OCI-LY1 (cell line): Measurements from ENCODE around the gene TXNRD3.

ENCODE experiments used
- H2AFZ ChIP-seq: fragments of 200-600 bp; sonication (generic), shearing (Covaris generic); 2 replicates; pipeline ENCODE4 v1.6.0; 2014; ENCODE audit warnings: antibody characterized with exemption, mild to moderate bottlenecking, low read length
- H3F3A ChIP-seq: fragments of 200-600 bp; sonication (generic), shearing (Covaris generic); 2 replicates; pipeline ENCODE4 v1.6.0; 2014; ENCODE audit warnings: mild to moderate bottlenecking, antibody characterized with exemption, low read length, moderate library complexity; ENCODE audit not compliant: insufficient read depth
- H3K27ac ChIP-seq: fragments of 200-600 bp; sonication (generic); 2 replicates; pipeline ENCODE4 v1.5.1; 2014; ENCODE audit warnings: low read length, mixed run types, mild to moderate bottlenecking, low read depth; ENCODE audit not compliant: poor library complexity, severe bottlenecking
- H3K27me3 ChIP-seq: fragments of 200-600 bp; sonication (generic); 2 replicates; pipeline ENCODE4 v1.6.0; 2014; ENCODE audit warnings: antibody characterized with exemption, mild to moderate bottlenecking, low read length, moderate library complexity; ENCODE audit not compliant: insufficient read depth
- H3K36me3 ChIP-seq: fragments of 200-600 bp; sonication (generic); 2 replicates; pipeline ENCODE4 v1.6.1; 2014; ENCODE audit warnings: mild to moderate bottlenecking, antibody characterized with exemption, low read length, moderate library complexity, mixed read lengths; ENCODE audit not compliant: insufficient read depth
- H3K4me1 ChIP-seq: fragments of 200-600 bp; sonication (generic); 2 replicates; pipeline ENCODE4 v1.5.1; 2014; ENCODE audit warnings: mild to moderate bottlenecking, low read length, moderate library complexity; ENCODE audit not compliant: insufficient read depth, severe bottlenecking
- H3K4me2 ChIP-seq: fragments of 200-600 bp; sonication (generic), shearing (Covaris generic); 2 replicates; pipeline ENCODE4 v1.6.1; 2014; ENCODE audit warnings: low read length
- H3K4me3 ChIP-seq: fragments of 200-600 bp; sonication (generic); 2 replicates; pipeline ENCODE4 v1.5.1; 2014; ENCODE audit warnings: low read length, low read depth, mild to moderate bottlenecking, mixed read lengths; ENCODE audit not compliant: poor library complexity, severe bottlenecking
- H3K79me2 ChIP-seq: fragments of 200-600 bp; shearing (Covaris generic); 2 replicates; pipeline ENCODE4 v1.6.1; 2016; ENCODE audit warnings: mixed run types, low read length, mixed read lengths; ENCODE audit not compliant: insufficient read depth
- H3K9ac ChIP-seq: fragments of 200-600 bp; sonication (generic), shearing (Covaris generic); 2 replicates; pipeline ENCODE4 v1.6.1; 2014; ENCODE audit warnings: mild to moderate bottlenecking, low read length, mixed read lengths
- H3K9me2 ChIP-seq: fragments of 200-600 bp; sonication (generic), shearing (Covaris generic); 2 replicates; pipeline ENCODE4 v1.6.1; 2014; ENCODE audit warnings: low read depth, mild to moderate bottlenecking, low read length, mixed read lengths
- H3K9me3 ChIP-seq: fragments of 200-600 bp; shearing (Covaris generic); 2 replicates; pipeline ENCODE4 v1.6.1; 2014; ENCODE audit warnings: low read length, mixed read lengths
- H4K20me1 ChIP-seq: fragments of 200-600 bp; sonication (generic), shearing (Covaris generic); 2 replicates; pipeline ENCODE4 v1.6.0; 2016; ENCODE audit warnings: mild to moderate bottlenecking, low read length; ENCODE audit not compliant: insufficient read depth
- CTCF ChIP-seq: fragments of 200-600 bp; sonication (generic), shearing (Covaris generic); IDR thresholded peaks from 2 replicates; pipeline ENCODE4 v1.5.1; 2017; ENCODE audit warnings: mild to moderate bottlenecking, antibody characterized with exemption, low read length, moderate library complexity, mixed read lengths
- EZH2 ChIP-seq: fragments of 200-600 bp; sonication (generic), shearing (Covaris generic); IDR thresholded peaks from 2 replicates; pipeline ENCODE4 v1.8.0; 2017; ENCODE audit warnings: borderline replicate concordance, mixed run types, mild to moderate bottlenecking, antibody characterized with exemption, low read length, moderate library complexity, mixed read lengths

Gene TXNRD3

GRCh38 chr3:126622694-126623093 is 32.2 kb downstream of the TXNRD3 start:
- H3K36me3 ChIP-seq = no peaks in the 10 kb centered on the region
- TF ChIP-seq CTCF (no peak), EZH2 (no peak)
- no peaks in the 10 kb centered on the region for H3K9me2 ChIP-seq
- no peak overlapping the region for H3K4me2 ChIP-seq
- no peaks in the 10 kb centered on the region for H3K79me2 ChIP-seq
- no peaks in the 10 kb centered on the region for H3K9me3 ChIP-seq
- no peaks in the 10 kb centered on the region for H3F3A ChIP-seq
- H3K9ac ChIP-seq = no peak overlapping the region
- H3K27ac ChIP-seq = no peak overlapping the region
- H3K4me1 ChIP-seq = no peaks in the 10 kb centered on the region
- H4K20me1 ChIP-seq = no peaks in the 10 kb centered on the region
- no peak overlapping the region for H2AFZ ChIP-seq
- H3K27me3 ChIP-seq = no peaks in the 10 kb centered on the region
- no peak overlapping the region for H3K4me3 ChIP-seq

- no peaks in the 10 kb centered on the region for H3K4me1 ChIP-seq
- no peaks in the 10 kb centered on the region for H3F3A ChIP-seq
- H3K9me3 ChIP-seq = no peaks in the 10 kb centered on the region
- no peaks in the 10 kb centered on the region for H4K20me1 ChIP-seq
- no peak overlapping the region for H3K9ac ChIP-seq
- H3K4me3 ChIP-seq = no peak overlapping the region
- H3K27ac ChIP-seq = no peak overlapping the region
- H3K4me2 ChIP-seq = no peak overlapping the region
- no peaks in the 10 kb centered on the region for H3K36me3 ChIP-seq
- H3K27me3 ChIP-seq = no peaks in the 10 kb centered on the region
- no peaks in the 10 kb centered on the region for H3K79me2 ChIP-seq
- H2AFZ ChIP-seq = no peak overlapping the region
- H3K9me2 ChIP-seq = no peaks in the 10 kb centered on the region
- TF ChIP-seq EZH2 = no peak
- TF ChIP-seq CTCF = no peak
Measured at GRCh38 chr3:126621627-126622345, 33.1 kb downstream of the TXNRD3 start.

GRCh38 chr3:126621171-126621570 is 33.8 kb downstream of the TXNRD3 start:
- Histone ChIP-seq H3F3A (no peaks in the 10 kb centered on the region), H3K27me3 (no peaks in the 10 kb centered on the region), H2AFZ (no peak overlapping the region), H3K9me2 (no peaks in the 10 kb centered on the region), H3K4me1 (no peaks in the 10 kb centered on the region), H3K9me3 (no peaks in the 10 kb centered on the region), H3K4me2 (no peak overlapping the region), H3K9ac (no peak overlapping the region), H3K27ac (no peak overlapping the region), H3K36me3 (no peaks in the 10 kb centered on the region), H3K4me3 (no peak overlapping the region), H3K79me2 (no peaks in the 10 kb centered on the region), H4K20me1 (no peaks in the 10 kb centered on the region)
- no peak for TF ChIP-seq EZH2
- TF ChIP-seq CTCF = no peak
